ENCODE measurements around the gene TMEM17. TPM values are rescaled to one million over a fixed set of nuclear protein-coding genes. Genes with fewer than 3 reads are reported as not detected.

TMEM17 gene
- total RNA-seq, 1 experiment from 2014 or later = 3.2 TPM

GRCh38 chr2:62504657-62505056 lies 1.3 kb downstream of the TMEM17 start:
- H3K4me2 ChIP-seq (ENCODE audit: low read length) = no peak overlapping the region
- H3K9me3 ChIP-seq (ENCODE audit: control insufficient read depth in 1 of 2, insufficient read depth in 1 of 2, low read depth in 1 of 2, low read length in 2 of 2) = no peaks in the 10 kb centered on the region
- no peak overlapping the region for H3K27ac ChIP-seq (ENCODE audit: low read depth, low read length)
- H3K9ac ChIP-seq (ENCODE audit: low read length) = no peak overlapping the region
- H3K36me3 ChIP-seq (ENCODE audit: control insufficient read depth in 1 of 2, insufficient read depth in 2 of 2, low read length in 2 of 2) = peaks cover 0 to 5% of the 10 kb centered on the region in 2 experiments; a peak in 2 of 4 replicates
- H2AFZ ChIP-seq (ENCODE audit: low read depth, low read length, poor library complexity, severe bottlenecking) = peak overlapping the region; percentile 62
- no peak overlapping the region for H3K4me3 ChIP-seq (replicated peaks in 1 of 2; ENCODE audit: low read depth in 1 of 2, low read length in 2 of 2)
- no peaks in the 10 kb centered on the region for H4K20me1 ChIP-seq (ENCODE audit: insufficient read depth)
- intact Hi-C loops (cut with micrococcal nuclease) = no loop called here
- TF ChIP-seq ZBTB33 (IDR thresholded peaks at IDR 0.05; ENCODE audit: extremely low read depth, insufficient replicate concordance, low read length) (no peak), ZFX (IDR thresholded peaks at IDR 0.05) (no peak), TCF7L2 (IDR thresholded peaks at IDR 0.05; ENCODE audit: borderline replicate concordance, extremely low read depth, insufficient read depth, insufficient read length) (no peak), POLR2AphosphoS5 (IDR thresholded peaks at IDR 0.05; ENCODE audit: low read depth, low read length) (no peak), CBX3 (IDR thresholded peaks at IDR 0.05; ENCODE audit: low read depth) (no peak), EZH2phosphoT487 (IDR thresholded peaks at IDR 0.05; ENCODE audit: borderline replicate concordance) (no peak), EZH2 (IDR thresholded peaks at IDR 0.05) (no peak), ELF1 (IDR thresholded peaks at IDR 0.05; ENCODE audit: borderline replicate concordance, low read depth) (no peak), MAX (IDR thresholded peaks at IDR 0.05) (no peak), YY1 (IDR thresholded peaks at IDR 0.05; ENCODE audit: extremely low read depth, insufficient replicate concordance, low read depth, low read length) (no peak), CEBPB (IDR thresholded peaks at IDR 0.05; ENCODE audit: low read depth) (no peak), POLR2A (IDR thresholded peaks at IDR 0.05; ENCODE audit: borderline replicate concordance, extremely low read depth, insufficient read depth, insufficient read length) (no peak), FOSL1 (IDR thresholded peaks at IDR 0.05; ENCODE audit: low read depth) (no peak), JUND (IDR thresholded peaks at IDR 0.05) (no peak)
- TF ChIP-seq, protein P1, sequence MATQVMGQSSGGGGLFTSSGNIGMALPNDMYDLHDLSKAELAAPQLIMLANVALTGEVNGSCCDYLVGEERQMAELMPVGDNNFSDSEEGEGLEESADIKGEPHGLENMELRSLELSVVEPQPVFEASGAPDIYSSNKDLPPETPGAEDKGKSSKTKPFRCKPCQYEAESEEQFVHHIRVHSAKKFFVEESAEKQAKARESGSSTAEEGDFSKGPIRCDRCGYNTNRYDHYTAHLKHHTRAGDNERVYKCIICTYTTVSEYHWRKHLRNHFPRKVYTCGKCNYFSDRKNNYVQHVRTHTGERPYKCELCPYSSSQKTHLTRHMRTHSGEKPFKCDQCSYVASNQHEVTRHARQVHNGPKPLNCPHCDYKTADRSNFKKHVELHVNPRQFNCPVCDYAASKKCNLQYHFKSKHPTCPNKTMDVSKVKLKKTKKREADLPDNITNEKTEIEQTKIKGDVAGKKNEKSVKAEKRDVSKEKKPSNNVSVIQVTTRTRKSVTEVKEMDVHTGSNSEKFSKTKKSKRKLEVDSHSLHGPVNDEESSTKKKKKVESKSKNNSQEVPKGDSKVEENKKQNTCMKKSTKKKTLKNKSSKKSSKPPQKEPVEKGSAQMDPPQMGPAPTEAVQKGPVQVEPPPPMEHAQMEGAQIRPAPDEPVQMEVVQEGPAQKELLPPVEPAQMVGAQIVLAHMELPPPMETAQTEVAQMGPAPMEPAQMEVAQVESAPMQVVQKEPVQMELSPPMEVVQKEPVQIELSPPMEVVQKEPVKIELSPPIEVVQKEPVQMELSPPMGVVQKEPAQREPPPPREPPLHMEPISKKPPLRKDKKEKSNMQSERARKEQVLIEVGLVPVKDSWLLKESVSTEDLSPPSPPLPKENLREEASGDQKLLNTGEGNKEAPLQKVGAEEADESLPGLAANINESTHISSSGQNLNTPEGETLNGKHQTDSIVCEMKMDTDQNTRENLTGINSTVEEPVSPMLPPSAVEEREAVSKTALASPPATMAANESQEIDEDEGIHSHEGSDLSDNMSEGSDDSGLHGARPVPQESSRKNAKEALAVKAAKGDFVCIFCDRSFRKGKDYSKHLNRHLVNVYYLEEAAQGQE (IDR thresholded peaks at IDR 0.05; ENCODE audit: low read depth) = no peak
- BruUV-seq (replicated peaks) = no TSS peak
- ChIA-PET CTCF (no interaction called here), POLR2A (interaction anchor here (1.3 kb wide), 1 partner anchor 11 kb away, joined by 4 read pairs; no protein-coding TSS in a partner anchor), RAD21 (ENCODE audit: low non-redundant PET in 1 of 2, low total read pairs in 2 of 2, uncharacterized antibody in 2 of 2, unreplicated experiment in 2 of 2) (no interaction called here)
- H3K4me1 ChIP-seq (ENCODE audit: control insufficient read depth in 1 of 2, insufficient read depth in 2 of 2, low read length in 2 of 2) = peaks cover 3 to 39% of the 10 kb centered on the region in 2 experiments; a peak in 3 of 4 replicates
- ATAC-seq (no peak), DNase-seq (ENCODE audit: low read depth, low spot score) (no peak)
- H3K9me2 ChIP-seq (ENCODE audit: insufficient read depth) = no peaks in the 10 kb centered on the region
- no peaks in the 10 kb centered on the region for H3K27me3 ChIP-seq (ENCODE audit: insufficient read depth, low read length)
- no peaks in the 10 kb centered on the region for H3K79me2 ChIP-seq (ENCODE audit: insufficient read depth, low read length)
